Activated T-helper 2 cell treated with anti-CD3 and anti-CD28 coated beads, Interferon-gamma antibody, Interleukin-2, Interleukin-4, amounts not matched to agents 10 μg/mL and 5 μg/mL and 100 μg/mL, durations not matched to agents 14 hours and 24 hours and 36 hours (primary cell): ENCODE data around the gene DNPH1. TPM values are rescaled to one million over a fixed set of nuclear protein-coding genes. Genes with fewer than 3 reads are reported as not detected.

Source experiments
- DNase-seq: peaks from one replicate; pipeline ENCODE4 v3.0.0; 2021; ENCODE audit warnings: low spot score
- H3K27ac Mint-ChIP-seq: one replicate; pipeline ENCODE4 v1.8.0; 2021; ENCODE audit warnings: mixed read lengths
- H3K27me3 Mint-ChIP-seq: one replicate; pipeline ENCODE4 v1.8.0; 2021; ENCODE audit warnings: low read depth, mixed read lengths
- H3K36me3 Mint-ChIP-seq: one replicate; pipeline ENCODE4 v1.8.0; 2021; ENCODE audit warnings: low read depth, mixed read lengths
- H3K4me1 Mint-ChIP-seq: one replicate; pipeline ENCODE4 v1.8.0; 2021; ENCODE audit warnings: low read depth, mixed read lengths
- H3K4me3 Mint-ChIP-seq: one replicate; pipeline ENCODE4 v1.8.0; 2021; ENCODE audit warnings: low read depth, mild to moderate bottlenecking, moderate library complexity, mixed read lengths
- H3K9me3 Mint-ChIP-seq: one replicate; pipeline ENCODE4 v1.8.0; 2021; ENCODE audit warnings: mixed read lengths
- intact Hi-C: fragments of 100-400 bp; cut with micrococcal nuclease; formaldehyde crosslinking; loops from one replicate; pipeline ENCODE4 v1.15.1; 2023
- total RNA-seq: library from RNA; stranded (reverse); gene quantifications from 2 replicates; pipeline ENCODE4 v1.2.3, GENCODE V29; 2022

The DNPH1 gene
- total RNA-seq, 1 donor from 2014 or later, result 70.5 TPM

DNA sequence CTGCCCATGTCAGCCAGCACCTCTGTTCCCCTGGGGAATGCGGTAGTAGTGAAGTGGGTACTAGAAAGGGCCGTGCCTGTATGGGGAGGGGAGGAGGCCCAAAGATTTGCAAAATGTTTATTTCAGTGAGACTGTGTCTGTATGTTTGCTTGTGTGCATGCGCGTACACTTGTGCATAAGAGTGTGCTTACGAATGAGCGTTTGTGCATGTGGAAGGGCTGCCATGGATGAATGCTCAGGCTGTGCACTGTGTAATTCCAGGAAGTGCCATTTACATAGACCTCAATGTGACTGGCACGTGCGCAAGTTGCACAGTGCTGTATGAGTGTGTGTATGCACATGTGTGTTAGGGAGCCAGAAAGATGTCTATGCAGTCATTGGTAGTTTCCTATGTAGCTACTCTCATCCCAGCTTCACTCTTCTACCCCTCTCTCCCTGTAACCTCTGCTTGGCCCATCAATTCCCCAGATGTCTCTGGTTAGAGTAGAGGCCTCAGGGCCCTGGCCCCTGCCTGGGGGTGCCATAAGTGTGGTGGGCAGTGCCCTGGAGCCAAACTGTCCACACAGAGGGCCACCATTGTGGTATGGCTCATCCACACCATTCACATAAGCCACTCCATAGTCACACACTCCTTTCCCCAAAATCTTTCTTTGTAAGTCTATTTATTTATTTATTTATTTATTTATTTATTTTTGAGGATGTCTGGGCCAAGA, 42.0 kb upstream of the DNPH1 start:
- Mint-ChIP-seq H3K4me3 (no peak overlapping the region), H3K27me3 (peaks cover 49% of the 10 kb centered on the region), H3K36me3 (no peaks in the 10 kb centered on the region), H3K9me3 (no peaks in the 10 kb centered on the region), H3K4me1 (peaks cover 14% of the 10 kb centered on the region), H3K27ac (no peak overlapping the region)
- no peak for DNase-seq
- intact Hi-C loops, result no loop called here

DNA sequence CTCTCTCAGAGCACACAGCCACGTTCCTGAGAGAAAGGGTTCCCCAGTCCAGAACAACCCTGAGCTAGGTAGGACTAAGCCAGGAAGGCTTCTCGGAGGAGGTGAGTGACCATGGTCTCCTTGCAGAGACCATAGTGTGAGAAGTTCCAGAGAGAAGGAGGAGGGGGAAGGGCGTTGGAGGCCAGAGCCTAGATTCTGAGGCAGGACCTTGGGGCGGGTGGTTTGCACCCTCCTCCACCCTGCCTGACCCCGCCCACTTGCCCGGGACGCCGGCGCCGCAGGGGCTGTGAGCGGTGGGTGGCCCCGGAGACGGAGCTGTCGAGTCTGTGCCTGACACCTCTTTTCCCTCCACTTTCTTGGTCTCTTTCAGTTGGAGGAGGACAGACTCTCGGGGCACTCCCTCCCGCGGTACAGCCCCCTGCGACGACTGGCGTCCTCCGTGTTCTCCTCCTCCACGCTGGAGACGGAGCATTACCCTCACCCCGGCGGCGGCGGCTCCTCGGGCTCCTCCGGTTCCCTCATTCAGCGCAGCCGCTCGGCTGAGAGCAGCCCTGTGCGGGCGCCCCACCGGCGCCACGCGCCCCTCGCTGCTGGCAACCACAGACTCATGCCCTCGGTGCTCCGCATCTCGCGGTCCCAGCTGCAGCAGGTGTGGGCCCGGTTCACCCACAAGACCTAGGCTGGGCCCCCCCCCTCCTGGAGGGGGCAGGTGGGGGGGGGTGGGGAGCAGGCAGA, 40.2 kb upstream of the DNPH1 start:
- Mint-ChIP-seq H3K4me1 (peaks cover 9% of the 10 kb centered on the region), H3K4me3 (peak overlapping the region; percentile 66), H3K36me3 (no peaks in the 10 kb centered on the region), H3K27ac (no peak overlapping the region), H3K27me3 (peaks cover 41% of the 10 kb centered on the region), H3K9me3 (no peaks in the 10 kb centered on the region)
- intact Hi-C loops, result no loop called here
- peak; percentile 20 for DNase-seq

DNA sequence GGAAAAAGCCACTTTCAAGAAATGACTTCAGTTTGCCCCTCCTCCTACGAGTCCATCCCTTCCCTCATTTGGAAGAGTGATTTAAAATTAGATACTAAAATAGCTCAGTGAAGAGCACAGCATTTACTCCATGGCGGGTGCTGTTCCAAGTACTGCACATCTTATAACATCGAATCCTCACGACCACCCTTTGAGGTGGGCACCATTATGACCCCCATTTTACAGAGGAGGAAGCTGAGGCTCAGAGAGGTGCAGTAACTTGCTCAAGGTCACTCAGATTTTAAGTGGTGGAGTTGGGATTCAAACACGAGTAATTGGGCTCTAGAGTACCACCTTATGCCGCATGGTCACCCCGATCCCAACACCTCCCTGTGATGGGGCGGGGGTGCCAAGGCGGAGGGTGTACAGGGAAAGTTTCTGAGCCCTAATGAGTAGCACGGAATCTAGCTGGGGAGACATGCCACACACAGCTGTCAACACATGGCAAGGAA, 39.5 kb upstream of the DNPH1 start:
- no peak overlapping the region for H3K27ac Mint-ChIP-seq
- H3K36me3 Mint-ChIP-seq, result no peaks in the 10 kb centered on the region

DNA sequence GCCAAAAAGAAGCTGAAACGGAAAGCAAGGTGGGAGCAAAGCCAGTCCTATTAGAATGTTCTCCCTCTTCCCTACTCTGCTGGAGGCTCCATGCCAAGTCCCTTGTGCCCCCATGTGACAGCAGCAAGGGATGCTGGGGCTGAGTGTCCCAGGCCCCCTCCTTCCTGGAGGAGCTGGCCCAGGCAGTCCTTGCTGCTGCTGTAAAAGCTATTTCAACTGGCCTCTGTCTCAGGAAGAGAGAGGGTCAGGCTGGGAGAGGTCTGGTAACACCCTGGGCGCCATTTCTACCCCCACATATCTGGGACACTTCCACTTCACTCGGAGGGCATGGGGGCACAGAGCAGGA, 39.0 kb upstream of the DNPH1 start:
- no peaks in the 10 kb centered on the region for H3K36me3 Mint-ChIP-seq
- no peak overlapping the region for H3K4me3 Mint-ChIP-seq
- intact Hi-C loops, result no loop called here

More for the DNA sequence above, 39.5 kb upstream of the DNPH1 start:
- Mint-ChIP-seq H3K4me3 (peak overlapping the region; percentile 66), H3K27me3 (peaks cover 35% of the 10 kb centered on the region), H3K4me1 (peaks cover 4% of the 10 kb centered on the region), H3K9me3 (no peaks in the 10 kb centered on the region)
- intact Hi-C loops, result no loop called here
- no peak for DNase-seq

DNA sequence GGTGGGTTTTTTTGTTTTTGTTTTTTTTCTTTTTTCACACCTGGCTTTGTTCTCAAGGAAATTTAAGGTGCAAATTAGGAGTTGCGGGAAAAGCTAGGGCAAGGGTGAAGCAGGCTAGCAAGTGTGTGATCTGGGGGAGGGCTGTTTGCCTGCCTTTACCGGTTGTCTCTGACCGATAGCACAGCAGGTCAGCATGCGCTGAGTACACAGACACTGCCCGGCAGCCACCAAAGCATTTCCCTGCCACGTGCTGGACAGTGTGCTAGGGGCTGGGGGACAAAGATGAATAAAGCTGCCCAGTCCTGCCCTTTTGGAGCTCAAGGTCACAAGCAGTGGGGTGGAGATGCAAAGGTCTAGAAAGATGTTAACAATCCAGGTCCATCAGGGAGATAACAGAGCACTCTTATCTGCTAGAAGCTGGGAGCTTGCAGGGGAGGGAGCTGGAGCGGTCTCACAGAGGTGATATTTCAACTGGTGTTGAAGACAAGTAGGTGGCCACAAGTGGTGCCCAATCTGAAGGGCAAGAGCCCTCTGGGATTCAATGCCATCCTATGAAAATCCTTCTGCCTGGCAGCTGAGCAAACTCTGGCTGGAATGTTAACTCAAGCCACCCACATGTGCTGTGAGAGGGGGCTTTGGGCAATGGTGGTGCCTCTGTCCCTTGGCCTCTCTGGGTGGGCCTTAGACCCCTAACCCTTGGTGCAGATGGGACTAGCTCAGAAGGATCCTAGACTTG, 38.5 kb upstream of the DNPH1 start:
- H3K36me3 Mint-ChIP-seq, result no peaks in the 10 kb centered on the region
- H3K9me3 Mint-ChIP-seq, result no peaks in the 10 kb centered on the region
- H3K27ac Mint-ChIP-seq, result no peak overlapping the region
- intact Hi-C loops, result no loop called here
- H3K4me3 Mint-ChIP-seq, result no peak overlapping the region
- DNase-seq, result no peak
- H3K27me3 Mint-ChIP-seq, result peaks cover 25% of the 10 kb centered on the region
- H3K4me1 Mint-ChIP-seq, result peaks cover 4% of the 10 kb centered on the region

More for the DNA sequence above, 39.0 kb upstream of the DNPH1 start:
- Mint-ChIP-seq H3K27ac (no peak overlapping the region), H3K4me1 (peaks cover 4% of the 10 kb centered on the region), H3K27me3 (peaks cover 30% of the 10 kb centered on the region), H3K9me3 (no peaks in the 10 kb centered on the region)
- DNase-seq, result no peak

DNA sequence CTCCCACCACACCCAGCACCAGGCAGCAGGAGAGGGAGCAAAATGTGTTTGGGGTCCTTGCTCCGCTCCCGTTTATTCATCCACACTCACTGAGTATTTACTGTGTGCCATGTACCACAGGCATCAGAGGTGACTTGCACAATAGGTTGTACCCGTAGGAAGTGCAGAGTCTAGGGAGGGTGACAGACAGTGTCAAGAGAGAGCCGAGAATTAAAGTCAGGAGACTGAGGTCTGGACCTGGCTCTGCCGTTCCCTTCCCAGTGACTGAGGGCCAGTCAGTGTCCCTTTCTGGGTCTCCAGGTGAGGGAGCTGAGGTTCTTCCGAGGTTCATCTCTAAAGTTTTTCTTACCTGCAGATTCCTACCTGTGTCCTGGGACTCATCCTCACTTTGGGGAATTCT, 36.3 kb upstream of the DNPH1 start:
- no peaks in the 10 kb centered on the region for H3K9me3 Mint-ChIP-seq
- H3K36me3 Mint-ChIP-seq, result no peaks in the 10 kb centered on the region
- intact Hi-C loops, result no loop called here
- peaks cover 16% of the 10 kb centered on the region for H3K27me3 Mint-ChIP-seq
- DNase-seq, result no peak
- H3K4me1 Mint-ChIP-seq, result peaks cover 4% of the 10 kb centered on the region
- no peak overlapping the region for H3K27ac Mint-ChIP-seq
- no peak overlapping the region for H3K4me3 Mint-ChIP-seq

DNA sequence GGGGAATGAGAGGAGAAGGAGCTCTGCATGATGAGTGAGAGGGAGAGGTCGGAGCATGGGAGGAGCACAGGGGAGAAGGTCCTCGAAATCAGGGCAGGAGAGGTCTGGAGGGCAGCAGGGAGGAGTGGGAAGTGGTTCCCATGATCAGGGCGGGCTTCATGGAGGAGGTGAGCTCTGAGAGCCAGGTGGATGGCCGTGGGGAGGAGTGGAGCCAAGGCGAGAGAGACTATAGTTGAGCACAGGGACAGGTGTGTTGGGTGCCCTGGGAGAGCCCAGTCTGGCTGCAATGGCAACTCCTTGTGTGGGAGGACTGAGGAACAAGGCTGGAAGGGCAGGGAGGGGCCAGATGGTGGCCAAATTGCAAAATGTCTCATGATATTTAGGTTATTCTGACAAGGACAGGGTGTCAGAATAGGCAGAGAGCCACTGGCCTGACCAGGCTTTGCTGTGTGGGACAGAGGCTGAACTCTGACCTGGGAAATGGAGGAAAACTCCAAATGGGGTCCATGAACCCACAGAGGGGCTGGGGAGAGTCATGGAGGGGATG, 35.4 kb upstream of the DNPH1 start:
- intact Hi-C loops, result loop anchor here (5.0 kb wide), 1 partner anchor 133 kb away; no protein-coding TSS in a partner anchor
- H3K4me3 Mint-ChIP-seq, result no peak overlapping the region
- peaks cover 4% of the 10 kb centered on the region for H3K4me1 Mint-ChIP-seq
- H3K36me3 Mint-ChIP-seq, result no peaks in the 10 kb centered on the region
- no peaks in the 10 kb centered on the region for H3K9me3 Mint-ChIP-seq
- peaks cover 11% of the 10 kb centered on the region for H3K27me3 Mint-ChIP-seq
- no peak for DNase-seq
- H3K27ac Mint-ChIP-seq, result no peak overlapping the region

DNA sequence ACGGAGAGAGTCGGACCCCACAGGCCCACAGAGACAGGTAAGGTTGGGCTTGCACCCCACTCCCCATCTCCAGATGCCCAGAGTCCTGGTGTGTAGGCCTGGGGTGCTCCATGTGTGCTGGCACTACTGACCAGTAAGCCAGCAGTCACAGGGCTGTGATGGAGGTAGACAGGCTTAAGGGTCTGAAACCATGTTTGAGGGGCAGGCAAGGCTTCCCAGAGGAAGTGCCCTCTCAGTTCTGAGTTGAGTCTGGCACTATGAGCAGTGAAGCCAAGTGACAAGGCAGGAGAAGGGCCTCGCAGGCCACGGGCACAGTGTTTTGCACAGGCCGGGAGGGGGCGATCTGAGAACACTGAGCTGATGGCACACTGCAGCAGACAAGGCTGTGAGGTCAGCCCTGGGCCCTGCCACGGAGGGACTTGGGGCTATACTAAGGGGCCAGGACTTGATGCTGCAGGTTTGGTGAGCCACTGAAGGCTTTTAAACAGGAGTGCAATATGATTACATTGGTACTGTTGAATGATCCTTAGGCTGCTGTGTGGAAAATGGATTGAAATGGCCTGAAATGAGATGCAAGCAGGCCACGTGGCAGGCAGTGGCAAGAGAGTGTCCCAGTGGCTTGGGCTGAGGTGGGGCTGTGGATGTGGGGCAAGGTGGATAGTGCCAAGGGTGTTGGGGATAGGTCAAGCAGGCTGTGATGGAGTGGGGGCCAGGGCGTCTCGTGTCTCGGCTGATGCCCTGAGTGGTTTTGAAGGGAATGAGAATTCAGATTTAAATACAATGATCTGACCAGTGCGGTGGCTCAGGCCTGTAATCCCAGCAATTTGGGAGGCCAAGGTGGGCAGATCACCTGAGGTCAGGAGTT, 34.3 kb upstream of the DNPH1 start:
- no peaks in the 10 kb centered on the region for H3K4me1 Mint-ChIP-seq
- H3K27me3 Mint-ChIP-seq, result peaks cover 4% of the 10 kb centered on the region
- intact Hi-C loops, result loop anchor here (1.0 to 5.0 kb wide), 2 partner anchors 134 to 243 kb away; no protein-coding TSS in a partner anchor
- H3K36me3 Mint-ChIP-seq, result no peaks in the 10 kb centered on the region
- no peak overlapping the region for H3K27ac Mint-ChIP-seq
- DNase-seq, result peak; percentile 60
- H3K4me3 Mint-ChIP-seq, result no peak overlapping the region
- no peaks in the 10 kb centered on the region for H3K9me3 Mint-ChIP-seq

DNA sequence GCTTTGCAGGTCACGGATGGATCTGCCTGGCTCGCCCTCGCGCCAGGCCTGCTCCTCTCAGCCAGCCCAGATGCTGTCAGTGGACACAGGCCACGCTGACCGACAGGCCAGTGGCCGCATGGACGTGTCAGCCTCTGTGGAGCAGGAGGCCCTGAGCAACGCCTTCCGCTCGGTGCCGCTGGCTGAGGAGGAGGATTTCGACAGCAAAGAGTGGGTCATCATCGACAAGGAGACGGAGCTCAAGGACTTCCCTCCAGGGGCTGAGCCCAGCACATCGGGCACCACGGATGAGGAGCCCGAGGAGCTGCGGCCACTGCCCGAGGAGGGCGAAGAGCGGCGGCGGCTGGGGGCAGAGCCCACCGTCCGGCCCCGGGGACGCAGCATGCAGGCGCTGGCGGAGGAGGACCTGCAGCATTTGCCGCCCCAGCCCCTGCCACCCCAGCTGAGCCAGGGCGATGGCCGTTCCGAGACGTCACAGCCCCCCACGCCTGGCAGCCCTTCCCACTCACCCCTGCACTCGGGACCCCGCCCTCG, 33.6 kb upstream of the DNPH1 start:
- no peaks in the 10 kb centered on the region for H3K9me3 Mint-ChIP-seq
- H3K27ac Mint-ChIP-seq, result no peak overlapping the region
- no peak for DNase-seq
- no peaks in the 10 kb centered on the region for H3K36me3 Mint-ChIP-seq
- H3K27me3 Mint-ChIP-seq, result peaks cover 4% of the 10 kb centered on the region
- H3K4me1 Mint-ChIP-seq, result peaks cover 2% of the 10 kb centered on the region
- no peak overlapping the region for H3K4me3 Mint-ChIP-seq
- intact Hi-C loops, result loop anchor here (1.0 to 5.0 kb wide), 2 partner anchors 134 to 243 kb away; no protein-coding TSS in a partner anchor

DNA sequence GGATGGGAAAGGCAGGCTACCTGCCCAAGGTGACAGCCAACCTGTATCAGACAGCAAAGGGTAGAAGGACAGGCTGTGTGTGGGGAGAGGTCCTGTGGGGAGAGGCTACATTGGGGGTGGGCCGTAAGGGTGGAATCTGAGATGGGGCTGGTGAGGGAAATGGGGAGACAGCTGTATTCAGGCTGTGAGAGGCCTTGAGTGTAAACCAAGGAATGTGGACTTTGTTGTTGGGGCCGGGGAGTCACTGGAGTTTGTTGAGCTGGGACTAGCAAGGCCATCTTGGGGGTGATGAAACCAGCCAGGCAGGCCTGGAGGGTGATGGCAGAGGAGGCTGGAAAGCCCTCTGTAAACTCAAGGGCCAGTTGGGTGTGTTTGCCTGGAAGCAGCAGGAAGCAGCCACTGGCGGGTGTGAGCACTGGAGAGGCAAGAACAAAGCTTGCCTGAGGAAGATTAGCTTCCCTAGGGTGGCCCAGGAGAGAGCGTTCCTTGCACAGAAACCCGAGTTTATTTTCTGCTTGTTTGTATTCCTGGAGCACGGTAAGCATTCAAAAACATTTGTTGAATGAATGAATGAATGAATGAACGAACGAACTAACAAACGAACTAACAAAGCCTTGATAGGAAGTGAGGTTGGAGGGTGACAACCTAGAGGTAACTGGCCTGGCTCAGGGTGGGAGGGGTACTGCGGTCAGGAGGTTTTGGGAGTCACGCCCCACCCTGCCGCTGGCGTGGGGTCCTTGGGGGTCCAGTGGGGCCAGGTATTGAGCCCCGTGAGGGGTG, 32.9 kb upstream of the DNPH1 start:
- H3K27me3 Mint-ChIP-seq, result peaks cover under 1% of the 10 kb centered on the region
- intact Hi-C loops, result loop anchor here (5.0 kb wide), 1 partner anchor 135 kb away; no protein-coding TSS in a partner anchor
- no peak for DNase-seq
- H3K27ac Mint-ChIP-seq, result no peak overlapping the region
- no peaks in the 10 kb centered on the region for H3K36me3 Mint-ChIP-seq
- H3K9me3 Mint-ChIP-seq, result no peaks in the 10 kb centered on the region
- H3K4me3 Mint-ChIP-seq, result no peak overlapping the region
- H3K4me1 Mint-ChIP-seq, result peaks cover 9% of the 10 kb centered on the region

DNA sequence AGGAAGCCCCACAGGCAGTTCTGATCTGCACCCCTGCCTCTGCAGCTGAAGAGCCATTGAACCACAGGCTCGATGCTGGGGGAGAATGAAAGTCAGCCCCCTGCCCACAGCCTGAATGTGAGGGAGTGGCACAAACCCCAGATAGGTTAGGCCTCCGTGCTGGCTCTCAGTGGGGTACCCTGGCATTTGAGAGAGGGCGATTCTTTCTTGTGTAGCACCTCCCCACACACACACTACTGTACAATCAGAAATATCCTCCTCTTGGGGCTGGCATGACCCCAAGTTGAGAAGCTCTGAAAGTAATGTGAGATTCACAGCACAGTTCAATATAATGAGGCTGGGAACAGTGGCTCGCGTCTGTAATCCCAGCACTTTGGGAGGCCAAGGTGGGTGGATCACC, 31.9 kb upstream of the DNPH1 start:
- H3K4me3 Mint-ChIP-seq, result no peak overlapping the region
- intact Hi-C loops, result loop anchor here (5.0 kb wide), 1 partner anchor 136 kb away; no protein-coding TSS in a partner anchor
- DNase-seq, result no peak
- no peaks in the 10 kb centered on the region for H3K27me3 Mint-ChIP-seq
- H3K9me3 Mint-ChIP-seq, result no peaks in the 10 kb centered on the region
- H3K36me3 Mint-ChIP-seq, result no peaks in the 10 kb centered on the region
- H3K4me1 Mint-ChIP-seq, result peaks cover 15% of the 10 kb centered on the region
- no peak overlapping the region for H3K27ac Mint-ChIP-seq
